Thymus (tissue), 11 donors: ENCODE measurements around the gene CCDC149. TPM values are rescaled to one million over a fixed set of nuclear protein-coding genes. Genes with fewer than 3 reads are reported as not detected.

Source experiments
- DNase-seq, 9 donors: peaks; one replicate each; pipeline ENCODE4 v3.0.0-alpha.2; 2013; ENCODE audit warnings: low spot score in 9 of 9, low read depth in 6 of 9, missing footprints in 1 of 9
- H3K27ac ChIP-seq, 2 donors: one replicate each; pipeline ENCODE4 v1.5.1; 2013; ENCODE audit warnings: control low read depth in 1 of 2, low read depth in 1 of 2, low read length in 1 of 2, mild to moderate bottlenecking in 1 of 2, moderate library complexity in 1 of 2
- H3K27me3 ChIP-seq, 2 donors: one replicate each; pipeline ENCODE4 v1.5.1; 2013; ENCODE audit warnings: low read length in 1 of 2; ENCODE audit not compliant: control insufficient read depth in 2 of 2, insufficient read depth in 1 of 2
- H3K36me3 ChIP-seq, 2 donors: one replicate each; pipeline ENCODE4 v1.5.1; 2013; ENCODE audit warnings: low read length in 1 of 2, mild to moderate bottlenecking in 1 of 2, moderate library complexity in 1 of 2; ENCODE audit not compliant: control insufficient read depth in 2 of 2, insufficient read depth in 2 of 2
- H3K4me1 ChIP-seq, 2 donors: one replicate each; pipeline ENCODE4 v1.5.1; 2013; ENCODE audit warnings: low read length in 2 of 2; ENCODE audit not compliant: control insufficient read depth in 2 of 2, insufficient read depth in 2 of 2
- H3K4me3 ChIP-seq, 2 donors: one replicate each; pipeline ENCODE4 v1.5.1; 2013; ENCODE audit warnings: low read length in 2 of 2, control low read depth in 1 of 2, mild to moderate bottlenecking in 1 of 2
- H3K9me3 ChIP-seq, 2 donors: one replicate each; pipeline ENCODE4 v1.5.1; 2013; ENCODE audit warnings: low read length in 1 of 2, mild to moderate bottlenecking in 1 of 2; ENCODE audit not compliant: control insufficient read depth in 2 of 2, insufficient read depth in 1 of 2
- WGBS: extraction: QIAGEN DNeasy Blood & Tissue Kit; methylation state at CpG from one replicate; pipeline ENCODE4 v1.1.7; 2013; 5-methylcytosine and 5-hydroxymethylcytosine counted together
- polyA plus RNA-seq: library from polyadenylated mRNA; stranded (reverse); fragments of 200-250 nt; gene quantifications from one replicate; pipeline ENCODE4 v1.2.3, GENCODE V29; 2013
- total RNA-seq: library from RNA; stranded (reverse); fragments of 120-200 nt; gene quantifications from one replicate; pipeline ENCODE4 v1.2.4, GENCODE V29; 2013
- donor health status: healthy.

The CCDC149 gene
- total and polyA plus RNA-seq, 2 donors, result 1.5 to 6.2 TPM

GRCh38 chr4:24889991-24890390, 22.9 kb downstream of the CCDC149 start:
- no peaks in the 10 kb centered on the region for H3K4me1 ChIP-seq
- H3K36me3 ChIP-seq, result no peaks in the 10 kb centered on the region
- H3K9me3 ChIP-seq, result no peaks in the 10 kb centered on the region
- 43% methylated on average over 3 of the region's 3 CpGs for WGBS
- no peak for DNase-seq
- H3K27me3 ChIP-seq, result no peaks in the 10 kb centered on the region
- no peak overlapping the region for H3K4me3 ChIP-seq
- no peak overlapping the region for H3K27ac ChIP-seq

- Histone ChIP-seq H3K27me3 (no peaks in the 10 kb centered on the region), H3K4me3 (no peak overlapping the region), H3K36me3 (no peaks in the 10 kb centered on the region), H3K9me3 (no peaks in the 10 kb centered on the region), H3K27ac (no peak overlapping the region), H3K4me1 (no peaks in the 10 kb centered on the region)
- WGBS, result 97% methylated on average over 8 of the region's 8 CpGs
- no peak for DNase-seq
Observed at GRCh38 chr4:24888475-24889344, 24.1 kb downstream of the CCDC149 start.

GRCh38 chr4:24887881-24888430, 24.9 kb downstream of the CCDC149 start:
- Histone ChIP-seq H3K36me3 (no peaks in the 10 kb centered on the region), H3K27me3 (no peaks in the 10 kb centered on the region), H3K27ac (no peak overlapping the region), H3K4me1 (no peaks in the 10 kb centered on the region), H3K9me3 (no peaks in the 10 kb centered on the region), H3K4me3 (no peak overlapping the region)
- DNase-seq, result no peak
- WGBS, result 94% methylated on average over 3 of the region's 3 CpGs

GRCh38 chr4:24886596-24886995, 26.2 kb downstream of the CCDC149 start:
- H3K27me3 ChIP-seq, result no peaks in the 10 kb centered on the region
- DNase-seq, result no peak
- H3K27ac ChIP-seq, result no peak overlapping the region
- 92% methylated on average over 3 of the region's 3 CpGs for WGBS
- no peaks in the 10 kb centered on the region for H3K9me3 ChIP-seq
- H3K36me3 ChIP-seq, result no peaks in the 10 kb centered on the region
- H3K4me3 ChIP-seq, result no peak overlapping the region
- no peaks in the 10 kb centered on the region for H3K4me1 ChIP-seq

- no peak for DNase-seq
- Histone ChIP-seq H3K27ac (no peak overlapping the region), H3K27me3 (no peaks in the 10 kb centered on the region), H3K36me3 (no peaks in the 10 kb centered on the region), H3K4me1 (no peaks in the 10 kb centered on the region), H3K9me3 (no peaks in the 10 kb centered on the region), H3K4me3 (no peak overlapping the region)
- WGBS, result 97% methylated on average over 8 of the region's 8 CpGs
Observed at GRCh38 chr4:24885342-24885741, 27.5 kb downstream of the CCDC149 start.

- DNase-seq, result no peak
- 93% methylated on average over 8 of the region's 8 CpGs for WGBS
- Histone ChIP-seq H3K9me3 (no peaks in the 10 kb centered on the region), H3K27ac (no peak overlapping the region), H3K4me1 (no peaks in the 10 kb centered on the region), H3K4me3 (no peak overlapping the region), H3K36me3 (no peaks in the 10 kb centered on the region), H3K27me3 (no peaks in the 10 kb centered on the region)
Observed at GRCh38 chr4:24884902-24885301, 27.9 kb downstream of the CCDC149 start.

- Histone ChIP-seq H3K4me3 (no peak overlapping the region), H3K4me1 (no peaks in the 10 kb centered on the region), H3K36me3 (no peaks in the 10 kb centered on the region), H3K27me3 (no peaks in the 10 kb centered on the region), H3K9me3 (no peaks in the 10 kb centered on the region), H3K27ac (no peak overlapping the region)
- no peak for DNase-seq
- 86% methylated on average over 3 of the region's 3 CpGs for WGBS
Observed at GRCh38 chr4:24881508-24882196, 31.2 kb downstream of the CCDC149 start.

GRCh38 chr4:24880186-24880585, 32.7 kb downstream of the CCDC149 start:
- Histone ChIP-seq H3K4me1 (no peaks in the 10 kb centered on the region), H3K9me3 (no peaks in the 10 kb centered on the region), H3K27ac (no peak overlapping the region), H3K36me3 (no peaks in the 10 kb centered on the region), H3K4me3 (no peak overlapping the region), H3K27me3 (no peaks in the 10 kb centered on the region)
- DNase-seq, result no peak
- WGBS, result 96% methylated on average over 8 of the region's 8 CpGs

GRCh38 chr4:24878636-24879016, 34.2 kb downstream of the CCDC149 start:
- no peaks in the 10 kb centered on the region for H3K4me1 ChIP-seq
- 86% methylated on average over 8 of the region's 8 CpGs for WGBS
- no peaks in the 10 kb centered on the region for H3K27me3 ChIP-seq
- no peak for DNase-seq
- H3K9me3 ChIP-seq, result no peaks in the 10 kb centered on the region
- H3K4me3 ChIP-seq, result no peak overlapping the region
- H3K27ac ChIP-seq, result no peak overlapping the region
- no peaks in the 10 kb centered on the region for H3K36me3 ChIP-seq
